Neural crest cell (in vitro differentiated cells): ENCODE data around the gene SBF2. TPM values are rescaled to one million over a fixed set of nuclear protein-coding genes. Genes with fewer than 3 reads are reported as not detected.

Source experiments
- DNase-seq: peaks from one replicate; pipeline ENCODE4 v3.0.0; 2021; ENCODE audit warnings: low read depth, mixed read lengths, low spot score
- H3K27ac Mint-ChIP-seq: one replicate; pipeline ENCODE4 v1.8.0; 2021; ENCODE audit warnings: mild to moderate bottlenecking, mixed read lengths; ENCODE audit not compliant: unreplicated experiment
- H3K27me3 Mint-ChIP-seq: 2 replicates; pipeline ENCODE4 v1.8.0; 2021; ENCODE audit warnings: low read depth, mild to moderate bottlenecking, mixed read lengths
- H3K36me3 Mint-ChIP-seq: 2 replicates; pipeline ENCODE4 v1.8.0; 2021; ENCODE audit warnings: low read depth, mild to moderate bottlenecking, mixed read lengths
- H3K4me1 Mint-ChIP-seq: 2 replicates; pipeline ENCODE4 v1.8.0; 2021; ENCODE audit warnings: mixed read lengths
- H3K4me3 Mint-ChIP-seq: one replicate; pipeline ENCODE4 v1.8.0; 2021; ENCODE audit warnings: mild to moderate bottlenecking, mixed read lengths
- H3K9me3 Mint-ChIP-seq: 2 replicates; pipeline ENCODE4 v1.8.0; 2021; ENCODE audit warnings: mixed read lengths
- CTCF ChIP-seq: fragments of 200-600 bp; sonication (generic); conservative IDR thresholded peaks from 2 replicates; pipeline ENCODE4 v1.5.0; 2021; ENCODE audit warnings: antibody characterized with exemption, mild to moderate bottlenecking
- total RNA-seq: library from RNA; stranded (reverse); gene quantifications from 2 replicates; pipeline ENCODE4 v1.2.1, GENCODE V29; 2021

The SBF2 gene
- total RNA-seq, 1 donor from 2014 or later, result 30.2 TPM

DNA sequence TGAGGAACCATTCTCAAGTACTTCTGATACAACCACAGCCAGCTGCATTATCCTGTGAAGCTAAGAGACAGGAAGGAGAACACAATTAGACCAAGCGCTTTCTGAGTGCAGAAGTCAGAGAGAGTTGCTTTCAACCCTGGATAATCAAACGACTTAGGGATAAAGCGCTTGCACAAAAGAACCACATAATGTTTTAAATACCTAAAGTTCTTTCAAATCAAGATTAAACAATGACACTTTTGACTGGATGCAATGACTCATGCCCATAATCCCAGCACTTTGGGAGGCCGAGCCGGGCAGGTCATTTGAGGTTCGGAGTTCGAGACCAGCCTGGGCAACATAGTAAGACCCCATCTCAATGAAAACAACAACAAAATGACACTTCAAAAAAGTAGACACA lies 485.1 kb downstream of the SBF2 start:
- peaks cover 28% of the 10 kb centered on the region for H3K36me3 Mint-ChIP-seq
- peaks cover 5% of the 10 kb centered on the region for H3K4me1 Mint-ChIP-seq
- H3K9me3 Mint-ChIP-seq, result no peaks in the 10 kb centered on the region
- no peak for DNase-seq
- TF ChIP-seq CTCF, result no peak
- no peak overlapping the region for H3K27ac Mint-ChIP-seq
- H3K27me3 Mint-ChIP-seq, result no peaks in the 10 kb centered on the region
- no peak overlapping the region for H3K4me3 Mint-ChIP-seq

DNA sequence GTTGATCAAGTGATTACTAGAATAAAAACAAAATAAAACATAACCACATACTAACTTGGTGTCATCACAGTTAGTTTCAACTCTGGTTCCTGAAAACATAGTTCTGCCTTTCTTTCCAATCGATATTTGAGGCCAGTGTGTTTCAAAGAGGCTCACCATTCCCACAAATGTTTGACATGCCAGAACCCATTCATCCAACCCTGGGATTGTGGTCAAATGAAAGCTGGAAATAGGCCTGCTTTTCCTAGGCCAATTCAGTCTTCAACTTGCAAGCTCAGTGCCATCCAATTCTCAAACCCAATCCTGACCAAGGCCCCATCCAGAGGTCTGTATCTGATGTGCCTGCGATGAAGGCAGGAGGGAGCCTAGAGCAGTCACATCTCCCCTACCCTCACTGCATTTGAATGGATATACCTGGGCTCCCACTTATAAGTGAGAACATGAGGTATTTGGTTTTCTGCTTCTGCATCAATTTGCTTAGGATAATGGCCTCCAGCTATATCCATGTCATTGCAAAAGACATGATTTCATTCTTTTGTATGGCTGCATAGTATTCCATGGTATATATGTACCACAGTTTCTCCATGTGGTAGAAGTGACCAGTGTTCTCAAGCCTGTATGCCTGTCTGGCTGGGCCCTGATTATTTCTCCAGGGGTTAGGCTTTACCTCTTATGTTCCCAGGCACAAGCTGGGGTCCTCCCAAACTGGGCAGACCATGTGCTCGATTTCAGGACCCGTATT lies 486.9 kb downstream of the SBF2 start:
- TF ChIP-seq CTCF, result no peak
- Mint-ChIP-seq H3K9me3 (no peaks in the 10 kb centered on the region), H3K27me3 (no peaks in the 10 kb centered on the region), H3K27ac (no peak overlapping the region), H3K4me3 (no peak overlapping the region), H3K4me1 (peaks cover 11% of the 10 kb centered on the region), H3K36me3 (peaks cover 25% of the 10 kb centered on the region)
- no peak for DNase-seq

GRCh38 chr11:9804419-9804902 lies 489.6 kb downstream of the SBF2 start:
- no peak for TF ChIP-seq CTCF
- Mint-ChIP-seq H3K27ac (no peak overlapping the region), H3K36me3 (peaks cover 16% of the 10 kb centered on the region), H3K4me1 (peaks cover 11% of the 10 kb centered on the region), H3K27me3 (no peaks in the 10 kb centered on the region), H3K4me3 (no peak overlapping the region), H3K9me3 (no peaks in the 10 kb centered on the region)
- DNase-seq, result no peak

GRCh38 chr11:9803685-9804418 lies 490.2 kb downstream of the SBF2 start:
- no peak for DNase-seq
- Mint-ChIP-seq H3K27me3 (no peaks in the 10 kb centered on the region), H3K9me3 (no peaks in the 10 kb centered on the region), H3K4me3 (no peak overlapping the region), H3K36me3 (peaks cover 14% of the 10 kb centered on the region), H3K27ac (no peak overlapping the region), H3K4me1 (peaks cover 7% of the 10 kb centered on the region)
- no peak for TF ChIP-seq CTCF

- Mint-ChIP-seq H3K4me1 (peaks cover 6% of the 10 kb centered on the region), H3K27me3 (no peaks in the 10 kb centered on the region), H3K36me3 (peaks cover 8% of the 10 kb centered on the region), H3K27ac (no peak overlapping the region), H3K4me3 (no peak overlapping the region), H3K9me3 (no peaks in the 10 kb centered on the region)
- no peak for DNase-seq
- no peak for TF ChIP-seq CTCF
Measured at GRCh38 chr11:9802291-9802861, 491.6 kb downstream of the SBF2 start.
